MV-4-11 (cell line): ENCODE data around the gene ALG11.
"Not testable (repeated sequence)": the region's sequence is repeated elsewhere in the genome, so short reads cannot be mapped to it uniquely, and the experiment has no call there.

ENCODE experiments used
- DNase-seq: peaks from one replicate; lab custom pipeline; 2025; lab: John Stamatoyannopoulos, UW

ALG11 gene, protein sequence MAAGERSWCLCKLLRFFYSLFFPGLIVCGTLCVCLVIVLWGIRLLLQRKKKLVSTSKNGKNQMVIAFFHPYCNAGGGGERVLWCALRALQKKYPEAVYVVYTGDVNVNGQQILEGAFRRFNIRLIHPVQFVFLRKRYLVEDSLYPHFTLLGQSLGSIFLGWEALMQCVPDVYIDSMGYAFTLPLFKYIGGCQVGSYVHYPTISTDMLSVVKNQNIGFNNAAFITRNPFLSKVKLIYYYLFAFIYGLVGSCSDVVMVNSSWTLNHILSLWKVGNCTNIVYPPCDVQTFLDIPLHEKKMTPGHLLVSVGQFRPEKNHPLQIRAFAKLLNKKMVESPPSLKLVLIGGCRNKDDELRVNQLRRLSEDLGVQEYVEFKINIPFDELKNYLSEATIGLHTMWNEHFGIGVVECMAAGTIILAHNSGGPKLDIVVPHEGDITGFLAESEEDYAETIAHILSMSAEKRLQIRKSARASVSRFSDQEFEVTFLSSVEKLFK

DNA sequence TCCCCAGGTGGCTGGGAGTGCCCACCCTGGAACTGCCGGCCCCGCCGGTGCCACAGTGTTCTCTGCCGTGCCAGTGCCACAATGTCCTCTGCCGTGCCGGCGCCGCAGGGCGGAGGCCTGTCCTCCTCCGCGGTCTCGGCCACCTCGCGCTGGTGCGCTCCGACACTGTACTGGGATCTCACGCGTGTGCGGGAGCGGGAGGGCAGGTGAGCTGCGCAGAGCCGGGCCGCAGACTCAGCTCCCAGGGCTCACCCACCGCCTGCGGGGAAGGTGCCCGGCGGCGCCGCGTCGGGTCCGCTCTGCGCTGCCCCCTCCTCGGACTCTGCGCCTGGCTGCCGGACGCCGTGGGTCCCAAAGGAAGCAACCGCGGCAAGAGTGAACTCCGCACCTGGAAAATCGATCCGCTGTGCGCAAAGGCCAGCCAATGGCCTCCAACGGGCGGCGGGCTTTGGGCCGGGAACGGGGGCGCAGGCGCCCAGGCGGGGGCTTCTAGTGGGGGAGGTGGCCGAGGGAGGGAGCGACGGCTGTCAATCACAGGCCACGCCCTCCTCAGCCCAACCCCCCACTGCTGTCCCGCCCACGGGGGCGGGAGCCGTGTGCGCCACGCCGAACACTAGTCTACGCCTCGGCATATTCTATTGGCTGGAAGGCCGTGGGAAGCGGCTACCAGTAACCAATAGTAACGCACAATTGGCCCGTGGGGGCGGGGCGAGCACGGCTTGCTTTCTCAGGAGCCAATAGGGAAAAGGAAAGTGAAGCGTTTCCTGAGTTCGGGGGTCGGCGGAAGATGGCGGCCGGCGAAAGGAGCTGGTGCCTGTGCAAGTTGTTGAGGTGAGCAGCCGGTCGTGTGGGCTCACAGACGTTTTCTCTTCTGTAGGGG is at the start of gene ALG11:
ALG11 (plus strand) TSS at position 767 of the 880 bp plus-strand sequence; CDS start at position 788, 21 bp downstream.
- peak; percentile 97 for DNase-seq

DNA sequence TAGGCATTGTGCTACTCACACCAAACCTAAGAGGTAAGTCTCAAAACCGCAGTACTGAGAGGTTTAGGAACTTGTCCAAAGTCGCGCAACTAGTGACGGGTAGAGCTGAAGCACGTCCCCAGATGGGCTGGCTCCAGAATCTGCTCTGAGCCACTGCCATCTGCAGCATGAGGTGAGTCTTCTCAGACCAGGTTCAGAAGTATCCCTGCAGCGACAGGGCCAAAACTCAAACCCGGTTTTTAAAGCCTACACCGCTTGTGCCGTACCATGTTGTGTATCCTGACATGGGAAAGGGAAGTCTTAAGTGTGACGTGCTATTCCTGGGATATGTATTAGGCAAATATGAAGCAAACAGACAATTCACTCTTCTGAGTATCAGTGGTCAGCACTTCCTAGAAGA is 46.0 kb upstream of the ALG11 start:
- DNase-seq = no peak

DNA sequence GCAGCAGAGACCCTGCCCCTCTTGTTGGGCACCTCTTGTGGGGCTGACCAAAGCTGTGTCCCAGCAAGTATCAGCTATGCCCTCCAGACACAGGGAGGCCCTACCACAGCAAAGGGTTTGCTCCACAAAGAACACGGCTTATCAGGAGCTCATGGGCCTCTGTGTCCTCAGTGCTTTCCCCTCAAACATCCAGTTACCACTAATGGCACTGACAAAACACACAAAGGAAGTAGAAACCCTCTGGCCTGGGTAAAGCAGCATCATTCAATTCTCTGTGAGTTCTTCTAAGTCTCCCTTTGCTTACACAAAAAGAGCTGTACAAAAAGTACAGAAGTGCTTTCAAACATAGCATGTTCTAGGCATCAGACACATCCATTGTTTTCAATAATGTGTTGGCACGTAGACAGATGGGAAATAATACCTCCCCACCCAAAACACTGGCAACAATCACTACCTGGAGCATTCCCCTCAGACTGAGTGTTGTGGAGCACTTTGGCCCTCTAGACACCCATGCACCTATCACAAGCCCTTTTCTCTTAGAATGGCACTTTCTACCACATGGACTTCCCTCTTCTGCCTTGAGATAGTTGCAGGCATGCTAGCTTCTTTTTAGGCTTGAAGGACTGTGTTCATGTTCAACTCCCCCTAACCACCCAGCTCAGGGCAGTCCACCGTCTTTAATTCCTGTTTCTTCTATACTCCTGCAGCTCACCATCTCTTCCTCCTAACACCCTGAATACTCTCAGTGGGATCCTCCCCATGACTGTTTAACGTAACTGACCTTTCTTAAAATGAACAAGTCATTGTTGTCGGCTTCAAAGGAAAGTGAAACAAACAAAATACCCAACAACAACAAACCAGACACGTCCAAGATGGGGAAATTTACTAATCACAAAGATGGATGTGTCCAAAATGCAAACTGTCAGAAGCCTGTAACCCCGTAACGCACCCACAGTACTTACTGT is 44.4 kb upstream of the ALG11 start:
- no peak for DNase-seq

DNA sequence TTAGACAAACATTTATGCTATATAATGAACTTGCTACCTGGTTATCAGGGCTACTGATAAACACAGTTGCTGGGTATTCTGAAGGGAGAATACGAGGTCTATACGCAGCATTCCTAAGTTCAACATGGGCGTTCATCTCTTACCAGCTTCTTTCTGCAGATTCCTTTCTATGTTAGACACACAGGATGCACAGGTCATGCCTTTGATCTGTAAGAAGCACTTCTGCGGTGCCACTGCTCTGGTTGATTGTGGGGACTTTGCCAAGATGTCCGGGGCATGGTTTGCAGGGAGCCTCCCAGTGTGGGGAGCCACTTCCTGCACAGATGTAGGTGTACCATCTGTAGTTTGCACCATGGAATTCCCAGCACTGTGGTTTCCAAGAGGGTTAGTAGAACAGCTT is 41.8 kb upstream of the ALG11 start:
- DNase-seq = no peak

DNA sequence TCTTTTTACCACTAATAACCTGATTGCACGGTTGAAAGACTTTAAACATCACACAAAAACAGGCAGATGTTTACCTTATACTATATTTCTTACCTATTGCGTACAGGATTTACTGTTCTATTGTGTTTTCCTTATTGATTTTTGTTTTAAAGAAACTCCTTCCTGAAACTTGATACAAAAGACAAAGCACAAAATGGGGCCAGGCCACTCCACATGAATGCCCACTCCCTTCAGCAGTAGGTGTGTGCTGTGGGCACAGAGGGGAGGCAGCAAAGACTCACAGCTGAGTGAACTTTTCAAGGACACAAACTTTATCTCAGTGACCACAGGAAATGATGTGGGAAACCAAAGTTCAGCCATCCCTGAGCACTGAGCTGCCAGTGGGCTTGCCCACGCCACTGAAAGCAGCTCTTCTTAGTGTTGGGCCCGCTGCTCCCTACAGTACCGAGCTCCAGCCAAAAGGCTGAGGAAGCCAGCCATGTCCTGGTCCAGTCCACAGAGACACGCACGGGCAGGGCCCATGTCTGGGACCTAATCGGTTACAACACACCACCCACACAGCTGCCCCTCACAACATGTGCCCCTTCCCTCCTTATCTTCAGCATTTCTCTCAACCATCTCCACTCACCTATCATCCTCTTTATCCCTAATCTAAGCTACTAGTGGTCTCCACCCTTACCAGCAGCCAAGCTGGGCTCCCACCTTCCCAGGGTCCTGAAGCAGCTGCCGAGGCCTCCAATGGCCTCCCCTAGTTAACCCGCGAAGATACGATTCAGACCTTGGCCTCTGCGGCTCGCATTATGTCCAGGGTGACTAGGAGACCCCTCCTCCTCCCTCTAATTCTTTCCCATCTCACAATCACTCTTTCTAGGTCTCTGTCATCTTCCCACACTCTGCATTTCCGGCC is 40.4 kb upstream of the ALG11 start:
- DNase-seq = no peak

DNA sequence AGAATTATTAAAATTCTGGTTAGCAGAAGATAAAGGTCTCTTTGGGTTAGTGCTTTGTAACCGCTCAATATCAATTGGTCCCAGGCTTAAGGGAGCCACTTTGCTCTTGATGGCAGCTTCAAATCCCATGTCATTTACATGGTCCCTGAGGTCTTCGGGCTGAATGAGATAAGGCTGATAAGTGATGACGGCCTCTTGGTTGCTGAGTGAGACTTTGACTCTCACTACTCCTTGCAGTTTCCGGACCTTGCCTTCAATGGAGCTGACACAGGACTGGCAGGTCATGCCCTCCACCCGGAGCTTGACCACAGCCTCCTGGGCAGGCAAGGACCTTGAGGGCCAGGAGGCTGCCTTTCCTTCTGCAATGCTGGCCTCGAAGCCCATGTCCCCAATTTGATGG is 37.7 kb upstream of the ALG11 start:
- no peak for DNase-seq

DNA sequence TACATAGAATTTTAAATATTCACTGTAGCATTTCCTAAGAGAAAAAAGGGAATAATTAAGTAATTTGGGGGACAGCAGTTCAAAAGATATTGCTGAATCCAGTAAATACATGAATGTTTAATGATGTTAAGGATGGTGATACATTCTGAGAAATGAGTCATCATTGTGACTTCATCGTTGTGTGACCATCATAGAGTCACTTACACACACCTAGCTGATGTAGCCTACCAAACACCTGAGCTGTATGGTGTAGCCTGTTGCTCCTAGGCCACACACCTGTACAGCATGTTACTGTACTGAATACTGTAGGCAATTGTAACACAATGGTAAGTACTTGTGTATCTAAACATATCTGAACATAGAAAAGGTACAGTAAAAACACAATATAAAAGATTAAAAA is 35.8 kb upstream of the ALG11 start:
- DNase-seq = no peak

DNA sequence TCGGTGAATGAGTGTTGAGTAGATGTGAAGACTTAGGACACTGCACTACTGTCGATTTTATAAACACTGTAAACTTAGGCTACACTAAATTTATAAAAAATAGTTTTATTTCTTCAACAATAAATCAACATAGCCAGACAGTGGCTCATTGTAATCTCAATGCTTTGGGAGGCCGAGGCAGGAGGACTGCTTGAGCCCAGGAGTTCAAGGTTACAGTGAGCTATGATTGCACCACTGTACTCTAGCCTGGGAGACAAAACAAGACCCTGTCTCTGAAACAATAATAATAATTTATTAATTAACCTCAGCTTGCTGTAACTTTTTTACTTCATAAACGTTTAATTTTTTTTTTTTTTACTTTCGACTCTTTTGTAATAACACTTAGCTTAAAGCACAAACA is 35.3 kb upstream of the ALG11 start:
- DNase-seq = no peak

DNA sequence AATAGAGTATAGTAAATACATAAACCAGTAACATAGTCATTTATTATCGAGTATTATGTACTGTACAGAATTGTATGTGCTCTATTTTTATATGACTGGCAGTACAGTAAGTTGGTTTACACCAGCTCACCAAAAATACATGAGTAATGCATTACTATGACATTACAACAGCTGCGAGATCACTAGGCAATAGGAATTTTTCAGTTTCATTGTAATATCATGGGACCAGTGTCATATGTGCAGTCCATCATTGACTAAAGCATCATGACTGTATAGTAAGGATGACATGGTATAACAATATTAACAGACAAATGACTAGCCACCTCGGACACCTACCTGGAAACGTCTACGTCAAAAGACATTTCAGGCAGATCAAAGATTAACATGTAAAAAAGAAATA is 34.6 kb upstream of the ALG11 start:
- DNase-seq = no peak

DNA sequence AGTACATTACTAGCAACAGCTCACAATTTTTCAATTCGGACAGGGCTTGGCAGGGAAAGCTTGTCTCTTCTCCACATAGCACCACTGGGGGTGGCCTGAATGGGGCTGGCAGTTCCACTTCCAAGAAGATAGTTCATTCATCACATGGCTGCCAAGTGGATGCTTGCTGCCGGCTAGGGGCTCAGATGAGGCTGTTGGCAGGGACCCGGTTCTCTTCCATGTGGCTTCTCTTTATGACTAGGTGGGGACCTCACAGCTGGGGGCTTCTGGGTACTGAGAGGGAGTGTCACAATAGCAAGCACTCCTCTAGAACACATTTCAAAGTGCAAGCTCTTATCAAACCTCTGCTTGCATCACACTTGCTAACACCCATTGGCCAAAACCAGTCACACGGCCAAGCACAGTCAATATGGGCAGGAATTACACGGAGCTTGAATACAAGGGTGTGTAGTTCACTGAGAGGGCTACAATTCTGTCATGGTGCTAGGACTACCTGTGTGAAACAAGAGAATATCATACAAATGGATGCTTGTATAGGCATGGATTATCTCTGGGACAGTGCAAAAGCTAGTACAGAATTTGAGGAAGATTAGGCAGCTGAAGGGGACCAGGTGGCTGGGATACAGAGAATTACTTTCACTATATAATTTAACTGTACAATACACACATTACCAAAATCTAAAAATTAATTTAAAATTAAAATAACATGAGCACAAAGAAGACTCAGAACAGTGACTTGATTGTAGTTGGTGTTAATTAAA is 33.2 kb upstream of the ALG11 start:
- no peak for DNase-seq

DNA sequence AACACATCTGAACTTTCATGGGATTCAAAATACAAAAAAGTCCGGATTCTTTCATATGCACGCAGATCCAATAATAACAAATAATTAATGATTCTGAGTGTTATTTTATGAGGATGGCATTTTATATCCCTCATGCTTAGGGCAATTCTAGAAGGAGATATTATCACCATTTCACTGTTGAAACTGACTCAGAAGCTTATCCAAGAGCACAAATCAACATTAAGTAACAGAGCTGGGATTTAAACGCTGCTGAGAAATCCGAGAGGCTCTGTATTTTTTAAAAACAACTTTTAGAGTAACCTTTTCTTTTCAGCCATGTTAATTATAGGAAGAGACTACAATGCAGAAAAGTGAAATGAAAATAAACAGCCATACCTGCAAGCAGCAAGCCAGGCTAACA is 31.3 kb upstream of the ALG11 start:
- no peak for DNase-seq

DNA sequence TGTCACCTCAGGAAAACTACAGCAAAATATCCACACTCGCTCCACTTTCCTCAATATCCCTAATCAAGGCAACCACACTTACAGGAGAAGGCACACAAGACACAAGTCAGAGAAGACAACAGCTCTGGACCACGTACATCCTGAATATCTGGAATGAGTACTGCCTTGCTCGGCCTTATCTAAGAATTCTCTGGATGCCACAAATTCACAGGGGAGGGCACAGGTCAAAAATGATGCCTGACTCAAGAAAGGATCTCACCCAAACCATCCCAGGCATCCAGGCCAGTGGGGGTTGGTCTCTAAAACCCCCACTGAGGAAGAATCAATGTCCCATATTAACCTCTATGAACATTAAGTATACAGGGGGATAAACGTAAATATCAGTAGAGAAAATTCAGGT is 30.8 kb upstream of the ALG11 start:
- DNase-seq = no peak

DNA sequence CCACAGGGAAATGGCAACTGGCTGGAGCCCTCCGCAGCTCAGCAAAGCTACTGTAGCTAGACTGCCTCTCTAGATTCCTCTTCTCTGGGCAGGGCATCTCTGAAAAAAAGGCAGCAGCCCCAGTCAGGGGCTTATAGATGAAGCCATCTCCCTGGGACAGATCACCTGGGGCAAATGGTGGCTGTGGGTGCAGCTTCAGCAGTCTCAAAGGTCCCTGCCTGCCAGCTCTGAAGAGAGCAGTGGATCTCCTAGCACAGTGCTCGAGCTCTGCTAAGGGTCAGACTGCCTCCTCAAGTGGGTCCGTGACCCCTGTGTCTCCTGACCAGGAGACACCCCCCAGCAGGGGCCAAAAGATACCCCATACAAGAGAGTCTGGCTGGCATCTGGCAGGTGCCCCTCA is 28.9 kb upstream of the ALG11 start:
- DNase-seq = not testable (repeated sequence)

DNA sequence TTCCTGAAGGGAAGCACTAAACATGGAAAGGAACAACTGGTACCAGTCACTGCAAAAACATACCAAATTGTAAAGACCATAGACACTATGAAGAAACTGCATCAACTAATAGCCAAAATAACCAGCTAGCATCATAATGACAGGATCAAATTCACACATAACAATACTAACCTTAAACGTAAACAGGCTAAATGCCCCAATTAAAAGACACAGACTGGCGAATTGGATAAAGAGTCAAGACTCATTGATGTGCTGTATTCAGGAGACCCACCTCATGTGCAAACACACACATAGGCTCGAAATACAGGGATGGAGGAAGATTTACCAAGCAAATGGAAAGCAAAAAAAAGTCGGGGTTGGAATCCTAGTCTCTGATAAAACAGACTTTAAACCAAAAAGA is 27.3 kb upstream of the ALG11 start:
- DNase-seq = not testable (repeated sequence)

DNA sequence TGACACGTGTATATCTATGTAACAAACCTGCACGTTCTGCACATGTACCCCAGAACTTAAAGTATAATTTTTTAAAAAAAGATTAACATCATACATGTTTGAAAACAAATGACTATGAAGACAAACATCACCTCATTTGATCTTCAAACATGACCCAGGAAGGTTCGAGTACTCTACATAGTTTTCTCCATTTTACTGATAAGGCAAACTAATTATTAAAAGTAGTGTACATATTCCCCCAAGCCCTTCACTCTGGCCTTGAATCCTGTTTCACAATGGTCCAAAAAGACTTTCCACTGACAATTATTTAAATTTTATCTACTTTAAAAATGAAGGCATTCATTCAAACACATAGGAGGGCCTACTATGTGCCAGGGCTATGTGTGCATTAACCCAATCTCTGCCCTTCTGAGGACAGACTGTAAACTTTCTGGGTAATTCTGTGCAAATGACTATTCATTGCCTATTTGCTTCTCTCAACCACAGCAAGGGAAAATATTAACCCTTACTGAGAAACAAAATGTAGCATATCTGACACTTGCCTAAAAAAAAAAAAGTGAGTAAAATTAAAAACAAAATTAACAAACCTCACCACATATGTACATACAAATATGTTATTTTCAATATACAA is 23.1 kb upstream of the ALG11 start:
- DNase-seq = no peak

DNA sequence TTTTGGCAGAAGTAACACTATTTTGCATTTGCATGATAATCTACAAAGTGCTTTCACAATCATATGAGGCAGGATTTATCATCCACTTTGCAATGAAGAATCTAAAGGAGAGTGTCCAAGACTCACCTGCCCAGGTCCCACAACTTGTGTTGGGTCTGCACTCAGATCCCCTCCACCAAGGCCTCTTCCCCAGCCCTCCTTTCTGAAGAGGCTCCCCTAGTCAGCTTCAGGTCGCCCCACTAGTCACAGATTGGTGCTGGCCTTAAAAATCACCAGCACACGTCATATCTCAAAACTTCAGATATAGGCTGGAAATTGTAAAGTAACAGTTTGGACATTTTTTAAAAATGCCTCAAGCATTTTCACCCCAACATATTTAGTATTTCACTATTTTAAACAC is 18.5 kb upstream of the ALG11 start:
- no peak for DNase-seq

DNA sequence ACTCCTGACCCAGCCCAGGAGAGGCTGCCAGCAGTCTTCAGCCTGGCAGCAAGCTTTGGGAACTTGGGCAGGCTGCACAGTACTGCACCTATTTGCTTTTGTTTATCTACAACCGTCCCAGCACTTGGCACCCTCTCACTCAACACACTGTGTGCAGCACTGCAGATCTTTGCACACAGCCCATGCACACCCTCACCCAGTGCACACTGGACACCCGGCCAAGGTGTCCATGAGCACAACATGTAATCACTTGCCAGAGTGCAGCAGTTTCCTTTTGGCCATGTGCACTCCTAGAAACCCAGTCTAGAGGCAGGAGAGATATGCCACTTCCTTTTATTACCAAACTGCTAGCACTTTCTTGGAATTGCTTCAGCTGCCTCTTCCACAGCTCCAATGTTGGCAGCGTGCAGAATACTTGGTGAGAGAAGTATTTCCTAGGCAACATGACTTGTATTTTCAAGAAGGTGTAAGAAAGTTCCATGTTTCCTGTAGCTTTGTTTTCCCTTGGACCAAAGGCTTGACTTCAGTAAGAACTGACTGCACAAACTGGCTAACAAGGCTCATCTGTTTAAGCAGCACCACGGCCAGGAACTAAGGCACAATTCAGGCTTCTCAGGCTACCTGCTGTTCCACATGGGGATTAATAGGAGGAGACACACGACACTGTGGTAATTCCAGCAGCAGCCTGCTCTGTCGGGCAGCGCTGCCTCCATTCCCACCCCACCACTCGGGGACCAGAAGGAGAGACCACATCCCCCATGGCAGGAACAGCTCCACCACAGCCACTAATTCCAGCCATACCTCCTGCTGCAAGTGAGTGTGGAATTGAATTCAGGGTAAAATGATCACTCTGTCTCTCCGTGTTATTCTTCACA is 16.3 kb upstream of the ALG11 start:
- peak; percentile 60 for DNase-seq

DNA sequence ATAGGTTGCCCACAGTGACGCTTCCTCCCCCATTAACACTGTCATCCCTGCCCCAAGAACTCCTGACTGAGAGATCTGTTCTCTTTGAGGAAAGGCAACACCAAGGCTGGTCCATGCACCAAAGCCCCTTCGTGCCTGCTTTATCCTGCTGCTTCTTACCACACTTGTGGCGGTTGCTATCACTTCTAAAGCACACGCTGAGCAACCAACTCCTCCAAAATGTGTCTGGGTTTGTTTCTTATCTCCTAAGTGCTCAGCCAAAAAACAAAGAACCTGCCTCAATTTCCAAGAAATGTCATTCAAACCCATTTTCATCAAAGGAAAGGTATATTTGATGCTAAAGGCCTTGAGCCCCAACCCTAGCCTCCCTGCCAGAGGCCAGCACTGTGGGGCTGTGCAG is 15.6 kb upstream of the ALG11 start:
- DNase-seq = no peak

DNA sequence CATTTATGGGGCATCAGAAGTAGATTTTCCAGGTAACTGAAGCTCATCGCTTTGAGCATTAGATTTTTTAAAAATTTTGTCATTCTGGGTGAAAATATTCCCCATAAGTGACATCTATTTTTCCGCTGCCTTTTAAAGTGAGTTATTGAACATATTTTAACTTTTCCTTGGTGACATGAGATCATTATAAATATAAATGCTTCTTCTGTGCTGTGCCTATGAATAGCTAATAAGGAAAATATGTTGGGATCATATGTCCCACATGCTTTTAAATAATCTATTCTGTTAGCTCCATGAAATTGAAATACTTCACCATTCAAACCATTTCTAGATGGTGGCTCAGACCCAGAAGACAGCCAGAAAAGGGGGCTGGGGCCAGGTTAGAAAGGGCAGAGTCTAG is 15.0 kb upstream of the ALG11 start:
- DNase-seq = no peak
